Osteocyte (in vitro differentiated cells): ENCODE data around the gene ZMIZ1. TPM values are rescaled to one million over a fixed set of nuclear protein-coding genes. Genes with fewer than 3 reads are reported as not detected.

ENCODE experiments used
- DNase-seq: peaks from one replicate; pipeline ENCODE4 v3.0.0; 2021; ENCODE audit warnings: mixed read lengths; ENCODE audit not compliant: unreplicated experiment; ENCODE audit errors: extremely low spot score
- H3K27ac Mint-ChIP-seq: one replicate; pipeline ENCODE4 v1.8.0; 2021; ENCODE audit warnings: mild to moderate bottlenecking, mixed read lengths; ENCODE audit not compliant: unreplicated experiment
- H3K27me3 Mint-ChIP-seq: one replicate; pipeline ENCODE4 v1.8.0; 2021; ENCODE audit warnings: mixed read lengths; ENCODE audit not compliant: unreplicated experiment
- H3K36me3 Mint-ChIP-seq: one replicate; pipeline ENCODE4 v1.8.0; 2021; ENCODE audit warnings: mixed read lengths; ENCODE audit not compliant: unreplicated experiment
- H3K4me1 Mint-ChIP-seq: one replicate; pipeline ENCODE4 v1.8.0; 2021; ENCODE audit warnings: mixed read lengths; ENCODE audit not compliant: unreplicated experiment
- H3K4me3 Mint-ChIP-seq: one replicate; pipeline ENCODE4 v1.8.0; 2021; ENCODE audit warnings: mild to moderate bottlenecking, moderate library complexity, mixed read lengths; ENCODE audit not compliant: unreplicated experiment
- H3K9me3 Mint-ChIP-seq: one replicate; pipeline ENCODE4 v1.8.0; 2021; ENCODE audit warnings: mixed read lengths; ENCODE audit not compliant: unreplicated experiment
- total RNA-seq: library from RNA; stranded (reverse); gene quantifications from 2 replicates; pipeline ENCODE4 v1.2.1, GENCODE V29; 2021
- TF ChIP-seq, protein P1 (sequence below): fragments of 200-600 bp; sonication (generic); IDR thresholded peaks from 2 replicates; pipeline ENCODE4 v1.5.0; 2021; ENCODE audit warnings: antibody characterized with exemption, mild to moderate bottlenecking, moderate library complexity

ZMIZ1 gene
- total RNA-seq, 1 donor from 2014 or later, result 90.5 TPM

DNA sequence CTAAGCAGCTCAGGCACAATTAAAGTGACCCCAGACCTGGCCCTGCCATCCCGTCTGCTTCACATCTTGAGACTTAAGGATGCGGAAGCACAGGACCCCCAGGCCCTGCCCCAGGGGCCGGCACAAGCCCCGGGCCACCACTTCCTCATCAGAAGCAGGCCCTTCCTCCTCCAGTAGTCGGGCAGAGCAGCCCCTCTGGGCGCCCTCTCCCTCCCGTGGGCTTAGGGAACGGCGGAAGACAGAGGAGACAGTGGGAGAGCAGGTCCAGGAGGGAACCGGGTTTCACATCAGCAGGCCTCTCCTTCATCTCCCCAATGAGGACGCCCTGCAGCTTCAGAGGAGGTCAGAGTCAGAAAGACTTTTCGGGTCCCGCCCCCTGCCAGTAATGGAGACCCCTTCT, 142.8 kb downstream of the ZMIZ1 start:
- Mint-ChIP-seq H3K4me3 (no peak overlapping the region), H3K27ac (no peak overlapping the region), H3K27me3 (no peaks in the 10 kb centered on the region), H3K9me3 (no peaks in the 10 kb centered on the region), H3K4me1 (peaks cover 1% of the 10 kb centered on the region), H3K36me3 (peaks cover 39% of the 10 kb centered on the region)
- DNase-seq, result no peak
- TF ChIP-seq, protein P1, sequence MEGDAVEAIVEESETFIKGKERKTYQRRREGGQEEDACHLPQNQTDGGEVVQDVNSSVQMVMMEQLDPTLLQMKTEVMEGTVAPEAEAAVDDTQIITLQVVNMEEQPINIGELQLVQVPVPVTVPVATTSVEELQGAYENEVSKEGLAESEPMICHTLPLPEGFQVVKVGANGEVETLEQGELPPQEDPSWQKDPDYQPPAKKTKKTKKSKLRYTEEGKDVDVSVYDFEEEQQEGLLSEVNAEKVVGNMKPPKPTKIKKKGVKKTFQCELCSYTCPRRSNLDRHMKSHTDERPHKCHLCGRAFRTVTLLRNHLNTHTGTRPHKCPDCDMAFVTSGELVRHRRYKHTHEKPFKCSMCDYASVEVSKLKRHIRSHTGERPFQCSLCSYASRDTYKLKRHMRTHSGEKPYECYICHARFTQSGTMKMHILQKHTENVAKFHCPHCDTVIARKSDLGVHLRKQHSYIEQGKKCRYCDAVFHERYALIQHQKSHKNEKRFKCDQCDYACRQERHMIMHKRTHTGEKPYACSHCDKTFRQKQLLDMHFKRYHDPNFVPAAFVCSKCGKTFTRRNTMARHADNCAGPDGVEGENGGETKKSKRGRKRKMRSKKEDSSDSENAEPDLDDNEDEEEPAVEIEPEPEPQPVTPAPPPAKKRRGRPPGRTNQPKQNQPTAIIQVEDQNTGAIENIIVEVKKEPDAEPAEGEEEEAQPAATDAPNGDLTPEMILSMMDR, result no peak

DNA sequence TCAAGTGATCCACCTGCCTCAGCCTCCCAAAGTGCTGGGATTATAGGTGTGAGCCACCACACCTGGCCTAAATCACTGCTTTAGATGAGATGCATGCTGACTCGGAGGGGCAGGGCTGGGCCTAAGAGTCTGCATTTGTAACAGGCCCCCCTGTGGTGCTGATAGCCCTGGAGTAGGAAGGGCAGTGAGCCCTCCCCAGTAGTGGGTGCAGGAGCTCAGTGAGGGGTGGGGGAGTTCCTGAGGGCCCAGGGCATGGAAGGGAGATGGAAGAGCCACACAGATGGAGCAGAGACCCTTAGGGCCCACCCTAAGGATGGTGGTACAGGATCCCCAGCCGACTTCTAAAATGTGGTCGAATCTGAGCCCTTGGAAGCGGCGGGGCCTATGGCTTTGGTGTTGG, 146.8 kb downstream of the ZMIZ1 start:
- peaks cover 38% of the 10 kb centered on the region for H3K36me3 Mint-ChIP-seq
- no peak overlapping the region for H3K27ac Mint-ChIP-seq
- H3K27me3 Mint-ChIP-seq, result no peaks in the 10 kb centered on the region
- H3K9me3 Mint-ChIP-seq, result no peaks in the 10 kb centered on the region
- DNase-seq, result no peak
- H3K4me1 Mint-ChIP-seq, result peaks cover 12% of the 10 kb centered on the region
- H3K4me3 Mint-ChIP-seq, result no peak overlapping the region
- TF ChIP-seq, protein P1, result no peak

GRCh38 chr10:79219322-79219957, 150.7 kb downstream of the ZMIZ1 start:
- no peak overlapping the region for H3K27ac Mint-ChIP-seq
- no peaks in the 10 kb centered on the region for H3K27me3 Mint-ChIP-seq
- H3K4me1 Mint-ChIP-seq, result peaks cover 50% of the 10 kb centered on the region
- H3K4me3 Mint-ChIP-seq, result no peak overlapping the region
- H3K9me3 Mint-ChIP-seq, result no peaks in the 10 kb centered on the region
- H3K36me3 Mint-ChIP-seq, result peaks cover 31% of the 10 kb centered on the region
- no peak for DNase-seq
- TF ChIP-seq, protein P1, result no peak

- peak overlapping the region; percentile 23 for H3K27ac Mint-ChIP-seq
- H3K27me3 Mint-ChIP-seq, result no peaks in the 10 kb centered on the region
- H3K9me3 Mint-ChIP-seq, result no peaks in the 10 kb centered on the region
- no peak overlapping the region for H3K4me3 Mint-ChIP-seq
- TF ChIP-seq, protein P1, result no peak
- peaks cover 33% of the 10 kb centered on the region for H3K36me3 Mint-ChIP-seq
- H3K4me1 Mint-ChIP-seq, result peaks cover 53% of the 10 kb centered on the region
- no peak for DNase-seq
Observed at GRCh38 chr10:79220307-79220706, 151.5 kb downstream of the ZMIZ1 start.

DNA sequence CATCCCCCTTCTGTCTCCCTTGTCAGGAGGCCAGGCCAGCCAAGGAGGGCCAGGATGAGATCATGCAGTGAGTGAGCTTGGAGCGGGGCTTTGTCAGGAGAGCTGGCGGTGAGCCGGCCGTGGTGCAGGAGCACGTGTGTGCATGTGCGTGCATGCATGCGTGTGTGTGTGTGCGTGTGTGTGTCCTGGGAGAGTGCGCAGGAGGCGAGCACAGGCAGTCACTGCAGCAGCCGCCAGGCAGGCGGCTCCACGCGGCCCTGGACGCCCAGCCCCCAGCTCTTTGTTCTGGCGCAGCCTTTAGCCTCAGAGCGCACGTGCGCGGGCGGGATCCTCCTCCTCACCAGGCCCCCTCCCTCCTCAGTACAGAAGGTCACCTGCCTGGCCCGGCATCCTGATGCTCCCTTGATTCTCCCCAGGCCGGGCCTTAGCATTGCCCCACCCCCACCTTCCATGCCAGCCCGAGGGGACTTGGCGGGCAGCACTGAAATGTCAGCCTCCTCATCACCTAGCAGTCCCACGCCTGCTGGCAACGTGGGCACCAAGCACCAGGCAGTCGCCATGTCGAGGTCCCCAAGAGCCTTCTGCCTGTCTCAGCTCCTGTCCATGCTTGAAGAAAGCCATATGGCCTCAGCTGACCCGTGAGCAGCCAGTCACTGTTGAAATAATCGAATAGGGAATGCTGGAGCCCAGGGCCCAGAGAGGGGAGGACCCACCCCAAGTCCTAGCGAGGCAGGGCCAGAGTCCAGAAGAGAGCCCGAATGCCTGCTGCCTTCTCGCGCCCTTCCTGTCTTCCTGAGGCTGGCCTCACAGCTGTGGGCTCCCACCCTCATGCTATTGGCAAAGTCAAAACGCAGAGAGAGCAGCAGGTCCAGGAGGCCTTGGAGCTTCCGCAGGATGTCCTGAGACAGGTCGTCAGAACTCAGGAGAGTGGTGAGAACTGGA, 152.6 kb downstream of the ZMIZ1 start:
- DNase-seq, result no peak
- peaks cover 53% of the 10 kb centered on the region for H3K4me1 Mint-ChIP-seq
- no peak overlapping the region for H3K4me3 Mint-ChIP-seq
- TF ChIP-seq, protein P1, result no peak
- H3K27me3 Mint-ChIP-seq, result no peaks in the 10 kb centered on the region
- H3K9me3 Mint-ChIP-seq, result no peaks in the 10 kb centered on the region
- H3K27ac Mint-ChIP-seq, result peak overlapping the region; percentile 86
- H3K36me3 Mint-ChIP-seq, result peaks cover 31% of the 10 kb centered on the region
